ENCODE results near the gene RHBDD3.

DNA sequence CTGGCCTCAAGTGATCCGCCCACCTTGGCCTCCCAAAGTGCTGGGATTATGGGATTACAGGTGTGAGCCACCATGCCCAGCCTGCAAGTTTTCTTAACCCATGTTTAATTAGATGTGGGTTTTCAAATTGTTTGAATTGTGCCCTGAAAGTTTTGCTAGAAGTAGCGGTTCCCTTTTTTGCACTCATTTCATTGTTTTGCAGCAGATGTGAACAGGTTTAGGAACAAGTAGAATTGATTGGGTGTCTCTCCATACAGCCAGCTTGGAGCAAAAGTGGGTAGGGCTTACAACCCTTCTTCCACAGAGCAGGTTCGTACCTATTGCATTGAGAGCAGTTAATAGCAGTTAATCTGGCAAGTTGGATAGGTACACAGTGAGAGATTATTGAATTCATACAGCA lies 16.4 kb upstream of the RHBDD3 start:
- TF ChIP-seq, protein P1, sequence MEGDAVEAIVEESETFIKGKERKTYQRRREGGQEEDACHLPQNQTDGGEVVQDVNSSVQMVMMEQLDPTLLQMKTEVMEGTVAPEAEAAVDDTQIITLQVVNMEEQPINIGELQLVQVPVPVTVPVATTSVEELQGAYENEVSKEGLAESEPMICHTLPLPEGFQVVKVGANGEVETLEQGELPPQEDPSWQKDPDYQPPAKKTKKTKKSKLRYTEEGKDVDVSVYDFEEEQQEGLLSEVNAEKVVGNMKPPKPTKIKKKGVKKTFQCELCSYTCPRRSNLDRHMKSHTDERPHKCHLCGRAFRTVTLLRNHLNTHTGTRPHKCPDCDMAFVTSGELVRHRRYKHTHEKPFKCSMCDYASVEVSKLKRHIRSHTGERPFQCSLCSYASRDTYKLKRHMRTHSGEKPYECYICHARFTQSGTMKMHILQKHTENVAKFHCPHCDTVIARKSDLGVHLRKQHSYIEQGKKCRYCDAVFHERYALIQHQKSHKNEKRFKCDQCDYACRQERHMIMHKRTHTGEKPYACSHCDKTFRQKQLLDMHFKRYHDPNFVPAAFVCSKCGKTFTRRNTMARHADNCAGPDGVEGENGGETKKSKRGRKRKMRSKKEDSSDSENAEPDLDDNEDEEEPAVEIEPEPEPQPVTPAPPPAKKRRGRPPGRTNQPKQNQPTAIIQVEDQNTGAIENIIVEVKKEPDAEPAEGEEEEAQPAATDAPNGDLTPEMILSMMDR (IDR thresholded peaks at IDR 0.05) = no peak
- TF ChIP-seq POLR2A (IDR thresholded peaks at IDR 0.05) = no peak
